ENCODE measurements around the gene AP4E1. TPM values are rescaled to one million over a fixed set of nuclear protein-coding genes. Genes with fewer than 3 reads are reported as not detected.
A peak's percentile ranks its signal among the peaks of the same experiment; 100 is the strongest.
"Not testable (repeated sequence)": the region's sequence is repeated elsewhere in the genome, so short reads cannot be mapped to it uniquely, and the experiment has no call there.

The AP4E1 gene
- total RNA-seq, 2 experiments from 2014 or later = 16.5 to 18.8 TPM

- POLR2A ChIA-PET = no interaction called here
- Mint-ChIP-seq H3K27ac (no peak overlapping the region), H3K9me3 (no peaks in the 10 kb centered on the region), H3K36me3 (peaks cover 16% of the 10 kb centered on the region), H3K27me3 (no peaks in the 10 kb centered on the region), H3K4me1 (no peaks in the 10 kb centered on the region), H3K4me3 (no peak overlapping the region)
- ATAC-seq (ENCODE audit: low read depth) (no peak), DNase-seq (no peak)
Measured at GRCh38 chr15:50938525-50938924, 30.0 kb downstream of the AP4E1 start.

DNA sequence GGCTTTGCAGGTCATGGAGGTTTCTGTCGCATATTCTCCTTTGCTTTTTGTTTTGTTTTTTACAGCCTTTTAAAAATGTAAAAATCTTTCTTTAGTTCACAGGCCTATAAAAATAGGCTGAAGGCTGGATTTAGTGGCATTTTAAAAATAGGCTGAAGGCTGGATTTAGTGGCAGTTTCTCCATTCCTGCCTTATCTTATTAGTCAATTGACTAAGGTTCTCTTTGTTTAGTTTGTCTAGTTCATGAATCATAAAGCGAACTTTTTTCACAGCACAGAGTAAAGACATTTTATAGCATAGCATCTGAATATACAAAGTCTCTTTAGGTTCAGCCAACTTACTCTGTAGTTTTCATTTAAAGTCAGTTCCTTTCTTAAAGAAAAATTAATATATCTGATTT, 31.4 kb downstream of the AP4E1 start:
- ATAC-seq (ENCODE audit: low read depth) = no peak
- POLR2A ChIA-PET = interaction anchor here (0.7 kb wide), 1 partner anchor 17 kb away, joined by 3 read pairs; no protein-coding TSS in a partner anchor
- H3K4me3 Mint-ChIP-seq = no peak overlapping the region

GRCh38 chr15:50940506-50940905, 32.0 kb downstream of the AP4E1 start:
- no peak overlapping the region for H3K4me3 Mint-ChIP-seq
- peaks cover 26% of the 10 kb centered on the region for H3K36me3 Mint-ChIP-seq
- no peaks in the 10 kb centered on the region for H3K27me3 Mint-ChIP-seq
- DNase-seq = no peak
- POLR2A ChIA-PET = no interaction called here
- no peak for ATAC-seq (ENCODE audit: low read depth)
- H3K4me1 Mint-ChIP-seq = no peaks in the 10 kb centered on the region
- H3K27ac Mint-ChIP-seq = no peak overlapping the region
- no peaks in the 10 kb centered on the region for H3K9me3 Mint-ChIP-seq

More for the DNA sequence above, 31.4 kb downstream of the AP4E1 start:
- no peak overlapping the region for H3K27ac Mint-ChIP-seq
- H3K27me3 Mint-ChIP-seq = no peaks in the 10 kb centered on the region
- no peaks in the 10 kb centered on the region for H3K4me1 Mint-ChIP-seq
- no peak for DNase-seq
- H3K36me3 Mint-ChIP-seq = peaks cover 24% of the 10 kb centered on the region
- no peaks in the 10 kb centered on the region for H3K9me3 Mint-ChIP-seq

GRCh38 chr15:50943638-50944037, 35.2 kb downstream of the AP4E1 start:
- no peak overlapping the region for H3K27ac Mint-ChIP-seq
- no peak overlapping the region for H3K4me3 Mint-ChIP-seq
- no peaks in the 10 kb centered on the region for H3K4me1 Mint-ChIP-seq
- H3K36me3 Mint-ChIP-seq = peaks cover 30% of the 10 kb centered on the region
- no peaks in the 10 kb centered on the region for H3K9me3 Mint-ChIP-seq
- ATAC-seq (ENCODE audit: low read depth) (no peak), DNase-seq (no peak)
- H3K27me3 Mint-ChIP-seq = no peaks in the 10 kb centered on the region
- POLR2A ChIA-PET = no interaction called here

DNA sequence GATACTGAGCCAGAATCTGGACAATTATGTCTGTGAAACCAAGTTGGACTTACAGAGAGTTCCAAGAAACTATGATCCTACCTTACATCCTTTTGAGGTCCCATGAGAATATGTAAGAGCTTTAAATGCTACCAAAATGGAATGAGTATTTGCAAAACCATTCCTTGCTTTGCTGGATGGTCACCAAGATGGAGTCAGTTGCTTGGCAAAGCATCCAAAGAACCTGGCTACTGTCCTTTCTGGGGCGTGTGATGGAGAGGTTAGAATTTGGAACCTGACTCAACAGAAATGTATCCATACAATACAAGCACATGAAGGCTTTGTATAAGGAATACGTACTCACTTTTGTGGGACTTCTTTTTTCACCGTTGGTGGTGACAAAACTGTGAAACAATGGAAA, 36.2 kb downstream of the AP4E1 start:
- ATAC-seq (ENCODE audit: low read depth) (no peak), DNase-seq (no peak)
- Mint-ChIP-seq H3K27me3 (no peaks in the 10 kb centered on the region), H3K36me3 (peaks cover 35% of the 10 kb centered on the region), H3K4me1 (no peaks in the 10 kb centered on the region), H3K27ac (no peak overlapping the region), H3K4me3 (no peak overlapping the region), H3K9me3 (no peaks in the 10 kb centered on the region)
- POLR2A ChIA-PET = no interaction called here

DNA sequence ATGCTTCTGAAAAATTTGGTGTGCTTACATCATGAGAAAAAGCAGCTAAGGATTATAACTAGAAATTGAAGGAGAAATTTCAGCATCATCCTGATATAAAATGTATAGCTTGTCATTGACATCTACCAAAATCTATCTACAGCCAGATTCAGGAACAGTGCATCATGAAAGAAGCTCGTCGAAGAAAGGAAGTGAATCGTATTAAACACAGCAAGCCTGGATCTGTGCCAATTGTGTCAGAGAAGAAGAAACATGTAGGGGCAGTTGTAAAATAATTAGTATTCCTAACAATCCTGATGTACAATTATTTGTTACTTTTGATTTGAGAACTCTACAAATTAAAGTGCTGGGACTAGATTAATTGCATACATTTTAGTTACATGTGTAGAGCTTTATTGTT, 37.2 kb downstream of the AP4E1 start:
- Mint-ChIP-seq H3K36me3 (peaks cover 40% of the 10 kb centered on the region), H3K4me1 (no peaks in the 10 kb centered on the region), H3K27ac (no peak overlapping the region), H3K4me3 (no peak overlapping the region), H3K27me3 (no peaks in the 10 kb centered on the region), H3K9me3 (peaks cover 1% of the 10 kb centered on the region)
- POLR2A ChIA-PET = no interaction called here
- no peak for ATAC-seq (ENCODE audit: low read depth)
- DNase-seq = no peak

GRCh38 chr15:50950745-50951144, 42.3 kb downstream of the AP4E1 start:
- not testable (repeated sequence) for ATAC-seq (ENCODE audit: low read depth)

DNA sequence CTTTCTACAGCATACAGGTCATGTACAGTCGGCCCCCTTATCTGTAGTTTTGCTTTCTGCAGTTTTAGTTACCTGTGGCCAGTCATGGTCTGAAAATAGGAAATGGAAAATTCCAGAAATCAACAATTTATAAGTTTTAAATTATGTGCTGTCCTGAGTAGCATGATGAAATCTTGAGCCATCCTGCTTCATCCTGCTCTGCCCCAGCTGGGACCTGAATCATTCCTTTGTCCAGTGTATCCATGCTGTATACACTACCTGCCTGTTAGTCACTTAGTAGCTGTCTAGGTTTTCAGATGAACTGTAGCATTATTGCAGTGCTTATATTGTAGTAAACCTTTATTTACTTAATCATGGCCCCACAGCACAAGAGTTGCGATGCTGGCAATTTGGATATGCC, 44.8 kb downstream of the AP4E1 start:
- Mint-ChIP-seq H3K36me3 (peaks cover 72% of the 10 kb centered on the region), H3K27ac (no peak overlapping the region), H3K27me3 (no peaks in the 10 kb centered on the region), H3K4me3 (no peak overlapping the region), H3K4me1 (peaks cover 2% of the 10 kb centered on the region), H3K9me3 (peaks cover 18% of the 10 kb centered on the region)
- ATAC-seq (ENCODE audit: low read depth) (no peak), DNase-seq (no peak)
- POLR2A ChIA-PET = no interaction called here

More at GRCh38 chr15:50950745-50951144, 42.3 kb downstream of the AP4E1 start:
- not testable (repeated sequence) for H3K4me1 Mint-ChIP-seq, DNase-seq, H3K27me3 Mint-ChIP-seq, H3K27ac Mint-ChIP-seq, H3K4me3 Mint-ChIP-seq
- POLR2A ChIA-PET = interaction anchor here (0.7 kb wide), 2 partner anchors 88 to 601 kb away, joined by 5 to 9 read pairs; no protein-coding TSS in a partner anchor
- Mint-ChIP-seq H3K36me3 (peaks cover 62% of the 10 kb centered on the region), H3K9me3 (peaks cover 15% of the 10 kb centered on the region)

DNA sequence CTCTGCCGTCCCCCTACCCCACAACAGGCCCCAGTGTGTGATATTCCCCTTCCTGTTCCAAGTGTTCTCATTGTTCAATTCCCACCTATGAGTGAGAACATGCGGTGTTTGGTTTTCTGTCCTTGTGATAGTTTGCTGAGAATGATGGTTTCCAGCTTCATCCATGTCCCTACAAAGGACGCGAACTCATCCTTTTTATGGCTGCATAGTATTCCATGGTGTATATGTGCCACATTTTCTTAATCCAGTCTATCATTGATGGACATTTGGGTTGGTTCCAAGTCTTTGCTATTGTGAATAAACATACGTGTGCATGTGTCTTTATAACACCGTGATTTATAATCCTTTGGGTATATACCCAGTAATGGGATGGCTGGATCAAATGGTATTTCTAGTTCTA, 46.4 kb downstream of the AP4E1 start:
- Mint-ChIP-seq H3K9me3 (peaks cover 25% of the 10 kb centered on the region), H3K36me3 (peaks cover 81% of the 10 kb centered on the region)
- H3K4me3 Mint-ChIP-seq; H3K27me3 Mint-ChIP-seq; H3K27ac Mint-ChIP-seq; H3K4me1 Mint-ChIP-seq; ATAC-seq (ENCODE audit: low read depth); DNase-seq; POLR2A ChIA-PET: not testable (repeated sequence)

DNA sequence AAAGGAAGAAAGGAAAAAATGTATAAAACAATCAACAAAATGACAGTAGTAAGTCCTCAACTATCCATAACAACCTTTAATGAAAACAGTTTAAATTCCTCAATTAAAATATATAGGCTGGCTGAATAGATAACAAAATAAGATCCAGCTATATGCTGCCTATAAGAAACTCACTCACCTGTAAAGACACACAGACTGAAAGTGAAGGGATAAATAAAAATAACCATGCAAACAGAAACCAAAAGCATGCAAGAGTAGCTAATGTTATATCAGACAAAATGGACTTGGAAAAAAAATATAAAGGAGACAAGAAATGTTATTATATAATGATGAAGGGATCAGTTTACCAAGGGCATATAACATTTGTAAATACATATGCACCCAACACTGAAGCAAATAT, 51.2 kb downstream of the AP4E1 start:
- peaks cover 2% of the 10 kb centered on the region for H3K4me1 Mint-ChIP-seq
- ATAC-seq (ENCODE audit: low read depth) = no peak
- no peak for DNase-seq
- peaks cover 40% of the 10 kb centered on the region for H3K9me3 Mint-ChIP-seq
- H3K4me3 Mint-ChIP-seq = no peak overlapping the region
- no peaks in the 10 kb centered on the region for H3K27me3 Mint-ChIP-seq
- H3K27ac Mint-ChIP-seq = no peak overlapping the region
- POLR2A ChIA-PET = no interaction called here
- peaks cover 84% of the 10 kb centered on the region for H3K36me3 Mint-ChIP-seq

DNA sequence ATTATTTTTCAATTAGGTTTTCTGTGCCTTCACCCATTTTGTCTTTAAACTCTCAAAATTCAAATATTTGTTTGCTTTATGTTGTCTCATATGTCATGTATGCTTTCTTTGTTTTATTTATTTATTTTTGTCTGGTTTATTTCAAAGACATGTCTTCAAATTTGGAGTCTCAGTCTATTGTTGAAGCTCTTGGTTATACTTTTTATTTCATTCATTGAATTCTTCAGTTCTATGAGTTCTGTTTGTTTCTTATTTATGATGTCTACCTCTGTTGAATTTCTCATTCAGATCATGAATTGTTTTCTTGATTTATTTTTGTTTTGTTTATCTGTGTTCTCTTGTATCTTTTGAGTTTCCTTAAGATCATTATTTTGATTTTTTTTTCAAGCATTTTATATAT, 55.6 kb downstream of the AP4E1 start:
- peaks cover 43% of the 10 kb centered on the region for H3K9me3 Mint-ChIP-seq
- no peak for ATAC-seq (ENCODE audit: low read depth)
- POLR2A ChIA-PET = no interaction called here

DNA sequence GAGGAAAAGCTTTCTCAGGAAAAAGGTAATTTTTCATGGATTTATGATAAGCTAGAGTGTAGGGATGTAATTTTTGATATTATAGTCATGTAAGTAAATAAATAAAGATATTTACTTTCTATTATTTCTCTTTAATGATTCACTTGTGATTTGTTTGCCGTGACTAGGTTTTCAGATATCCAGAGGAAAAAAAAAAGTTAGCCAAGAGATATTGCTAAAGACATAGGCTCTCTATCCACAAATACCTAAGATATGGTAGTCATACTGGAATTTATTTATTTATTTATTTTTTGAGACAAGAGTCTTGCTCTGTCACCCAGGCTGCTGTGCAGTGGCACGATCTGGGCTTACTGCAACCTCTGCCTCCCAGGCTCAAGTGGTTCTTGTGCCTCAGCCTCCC, 59.9 kb downstream of the AP4E1 start:
- DNase-seq (no peak), ATAC-seq (ENCODE audit: low read depth) (no peak)
- POLR2A ChIA-PET = no interaction called here
- Mint-ChIP-seq H3K4me3 (no peak overlapping the region), H3K9me3 (peaks cover 41% of the 10 kb centered on the region), H3K4me1 (peaks cover 2% of the 10 kb centered on the region), H3K27me3 (no peaks in the 10 kb centered on the region), H3K36me3 (peaks cover 81% of the 10 kb centered on the region), H3K27ac (no peak overlapping the region)

More for the DNA sequence above, 55.6 kb downstream of the AP4E1 start:
- no peaks in the 10 kb centered on the region for H3K4me1 Mint-ChIP-seq
- H3K36me3 Mint-ChIP-seq = peaks cover 82% of the 10 kb centered on the region
- H3K27me3 Mint-ChIP-seq = no peaks in the 10 kb centered on the region
- DNase-seq = no peak
- H3K4me3 Mint-ChIP-seq = no peak overlapping the region
- H3K27ac Mint-ChIP-seq = no peak overlapping the region

- Mint-ChIP-seq H3K27ac (peak overlapping the region; percentile 5), H3K9me3 (peaks cover 31% of the 10 kb centered on the region)
Measured at GRCh38 chr15:50970524-50970923, 62.0 kb downstream of the AP4E1 start.

DNA sequence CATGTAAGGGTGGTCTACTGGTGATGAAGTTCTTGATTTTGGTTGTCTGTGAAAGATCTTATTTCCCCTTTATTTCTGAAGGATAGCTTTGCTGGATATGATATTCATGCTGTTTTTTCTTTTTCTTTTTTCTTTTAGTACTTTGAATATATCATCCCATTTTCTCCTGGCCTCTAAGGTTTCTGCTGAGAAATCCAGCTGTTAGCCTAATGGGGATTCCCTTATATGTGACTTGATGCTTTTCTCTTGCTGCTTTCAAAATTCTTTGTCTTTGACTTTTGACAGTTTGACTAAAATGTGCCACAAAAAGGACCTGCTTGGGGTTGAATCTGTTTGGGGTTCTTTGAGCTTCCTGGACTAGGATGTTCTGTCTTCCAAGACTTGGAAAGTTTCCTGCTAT, 62.6 kb downstream of the AP4E1 start:
- no peak for ATAC-seq (ENCODE audit: low read depth)
- peaks cover 80% of the 10 kb centered on the region for H3K36me3 Mint-ChIP-seq
- POLR2A ChIA-PET = no interaction called here
- peaks cover 2% of the 10 kb centered on the region for H3K4me1 Mint-ChIP-seq
- no peak for DNase-seq
- H3K4me3 Mint-ChIP-seq = no peak overlapping the region
- H3K9me3 Mint-ChIP-seq = peaks cover 31% of the 10 kb centered on the region
- no peaks in the 10 kb centered on the region for H3K27me3 Mint-ChIP-seq
- H3K27ac Mint-ChIP-seq = peak overlapping the region; percentile 10

More at GRCh38 chr15:50970524-50970923, 62.0 kb downstream of the AP4E1 start:
- Mint-ChIP-seq H3K4me3 (peak overlapping the region; percentile 0), H3K4me1 (peaks cover 2% of the 10 kb centered on the region), H3K36me3 (peaks cover 83% of the 10 kb centered on the region), H3K27me3 (no peaks in the 10 kb centered on the region)
- DNase-seq = no peak
- no peak for ATAC-seq (ENCODE audit: low read depth)
- POLR2A ChIA-PET = no interaction called here

GRCh38 chr15:50971542-50971941, 63.1 kb downstream of the AP4E1 start:
- POLR2A ChIA-PET = no interaction called here

More at GRCh38 chr15:50971542-50971941, 63.1 kb downstream of the AP4E1 start:
- ATAC-seq (ENCODE audit: low read depth) (no peak), DNase-seq (no peak)
- Mint-ChIP-seq H3K4me1 (peaks cover 2% of the 10 kb centered on the region), H3K36me3 (peaks cover 79% of the 10 kb centered on the region), H3K4me3 (no peak overlapping the region), H3K9me3 (peaks cover 31% of the 10 kb centered on the region), H3K27me3 (no peaks in the 10 kb centered on the region), H3K27ac (no peak overlapping the region)
